GM18873 (cell line): ENCODE measurements around the gene GALNT18.

Experiments used
- ATAC-seq: cut with Tn5 transposase; IDR thresholded peaks from one replicate; pipeline ENCODE4 v1.9.1; 2021; ENCODE audit warnings: mild to moderate bottlenecking, moderate library complexity, moderate number of reproducible peaks; ENCODE audit not compliant: unreplicated experiment, low FRiP score

GALNT18 gene

DNA sequence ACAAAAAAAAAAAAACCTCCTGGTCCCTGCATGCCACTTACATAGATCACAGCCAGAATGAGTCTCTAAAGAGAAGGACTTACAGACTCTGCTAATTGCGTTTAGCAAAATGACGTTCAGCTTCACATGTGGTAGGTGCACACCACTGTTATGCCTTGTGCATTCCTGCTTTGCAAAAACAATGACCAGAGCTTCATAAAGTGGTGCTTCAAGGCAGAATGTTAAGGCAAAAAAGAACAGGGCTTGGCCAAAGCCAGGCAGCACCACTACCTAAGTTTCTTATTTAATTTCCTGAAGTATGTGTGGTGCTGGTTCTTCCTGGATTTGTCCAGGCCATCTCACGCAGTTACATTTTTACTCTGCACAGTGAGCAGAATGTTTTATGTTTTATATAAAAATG is 85.2 kb downstream of the GALNT18 start:
- ATAC-seq: no peak

GRCh38 chr11:11535611-11536010 is 86.2 kb downstream of the GALNT18 start:
- no peak for ATAC-seq

GRCh38 chr11:11534981-11535380 is 86.8 kb downstream of the GALNT18 start:
- ATAC-seq: no peak

DNA sequence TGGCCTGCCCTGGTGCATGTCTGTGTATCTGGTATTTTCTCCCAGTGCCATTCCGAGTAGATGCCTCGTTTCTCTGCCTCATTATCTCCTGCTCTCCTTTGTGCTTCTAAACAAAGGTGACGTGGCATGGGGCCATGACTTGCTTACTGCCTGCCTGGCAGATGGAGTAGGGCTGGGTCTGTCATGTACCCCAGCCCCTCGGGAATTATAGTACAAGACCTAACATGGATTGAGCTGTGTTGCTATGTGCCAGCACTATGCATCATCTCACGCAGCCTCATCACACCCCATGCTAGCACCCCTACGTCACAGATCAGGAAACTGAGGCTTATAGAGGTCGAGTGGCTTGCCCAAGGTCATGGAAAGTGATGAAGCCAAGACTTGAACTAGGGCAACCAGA is 88.1 kb downstream of the GALNT18 start:
- no peak for ATAC-seq

- ATAC-seq: no peak
Measured at GRCh38 chr11:11533057-11533456, 88.7 kb downstream of the GALNT18 start.

GRCh38 chr11:11532574-11532973 is 89.2 kb downstream of the GALNT18 start:
- no peak for ATAC-seq

DNA sequence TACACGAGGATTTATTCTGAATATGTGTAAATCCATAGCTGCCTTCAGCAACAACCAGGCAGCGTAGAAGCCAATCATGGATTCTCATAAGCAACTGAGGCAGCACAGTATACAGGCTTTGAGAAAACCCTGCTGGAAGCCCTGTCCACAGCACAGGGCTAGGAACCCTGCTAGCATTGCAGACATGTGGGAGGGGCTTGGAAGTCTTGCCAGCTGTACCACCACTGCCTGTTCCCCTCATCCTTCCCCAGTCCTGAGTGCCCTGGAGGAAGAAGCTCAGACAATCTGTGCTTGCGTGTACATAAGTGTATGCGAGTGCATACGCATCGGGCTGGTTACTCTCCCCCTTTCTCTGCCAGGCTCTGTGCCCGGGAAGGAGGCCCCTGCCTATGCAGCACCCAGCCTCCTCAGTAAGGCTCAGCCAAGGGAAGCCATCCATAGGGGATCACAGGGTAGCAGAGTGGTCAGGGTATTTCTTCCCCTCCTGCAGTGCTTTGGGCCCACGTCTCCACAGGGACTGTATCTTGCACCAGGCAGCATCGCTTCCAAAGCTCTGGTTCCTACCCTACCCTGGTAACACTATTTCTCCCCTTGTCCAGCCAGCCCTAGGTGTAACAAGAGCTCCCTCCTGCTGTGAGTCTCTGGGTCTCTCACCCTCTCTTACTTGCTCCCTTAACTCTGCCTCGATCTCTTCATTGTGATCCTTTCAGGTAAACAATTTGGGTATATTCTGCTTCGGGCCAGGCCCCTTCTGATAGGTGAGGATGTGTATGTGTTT is 90.5 kb downstream of the GALNT18 start:
- ATAC-seq: no peak

DNA sequence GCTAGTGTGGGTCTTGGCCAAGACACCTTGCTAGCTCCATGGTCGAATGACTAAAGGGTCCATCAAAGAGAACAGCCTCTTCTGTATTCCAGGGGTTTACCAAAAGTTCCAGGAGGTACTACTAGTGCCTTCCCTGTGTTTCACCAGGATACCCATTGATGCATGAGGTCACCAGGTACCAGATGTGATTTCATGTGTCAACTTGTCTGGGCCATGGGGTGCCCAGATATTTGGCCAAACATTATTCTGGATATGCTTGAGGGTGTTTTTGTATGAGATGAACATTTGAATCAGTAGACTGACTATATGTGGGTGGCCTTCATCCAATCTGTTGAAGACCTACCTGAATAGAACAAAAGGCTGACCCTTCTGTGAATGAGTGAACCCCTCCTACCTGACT is 92.8 kb downstream of the GALNT18 start:
- ATAC-seq: no peak

DNA sequence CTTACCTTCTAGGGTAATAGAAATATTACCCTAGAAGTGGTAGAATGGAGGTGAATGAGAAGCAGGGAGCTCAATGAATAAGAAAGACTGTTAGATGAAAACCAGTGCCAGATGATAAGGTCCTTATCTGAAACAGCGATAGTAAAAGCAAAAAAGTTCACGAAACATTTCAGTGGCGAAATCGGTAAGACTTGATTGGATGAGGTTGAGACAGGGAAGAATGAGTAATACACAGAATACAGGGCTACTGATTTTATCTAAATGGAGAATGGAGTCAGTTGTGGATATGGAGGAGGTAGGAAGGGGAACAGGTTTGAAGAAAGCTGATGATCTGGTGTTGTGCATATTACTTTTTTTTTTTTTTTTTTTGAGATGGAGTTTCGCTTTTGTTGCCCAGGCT is 96.5 kb downstream of the GALNT18 start:
- ATAC-seq: no peak

DNA sequence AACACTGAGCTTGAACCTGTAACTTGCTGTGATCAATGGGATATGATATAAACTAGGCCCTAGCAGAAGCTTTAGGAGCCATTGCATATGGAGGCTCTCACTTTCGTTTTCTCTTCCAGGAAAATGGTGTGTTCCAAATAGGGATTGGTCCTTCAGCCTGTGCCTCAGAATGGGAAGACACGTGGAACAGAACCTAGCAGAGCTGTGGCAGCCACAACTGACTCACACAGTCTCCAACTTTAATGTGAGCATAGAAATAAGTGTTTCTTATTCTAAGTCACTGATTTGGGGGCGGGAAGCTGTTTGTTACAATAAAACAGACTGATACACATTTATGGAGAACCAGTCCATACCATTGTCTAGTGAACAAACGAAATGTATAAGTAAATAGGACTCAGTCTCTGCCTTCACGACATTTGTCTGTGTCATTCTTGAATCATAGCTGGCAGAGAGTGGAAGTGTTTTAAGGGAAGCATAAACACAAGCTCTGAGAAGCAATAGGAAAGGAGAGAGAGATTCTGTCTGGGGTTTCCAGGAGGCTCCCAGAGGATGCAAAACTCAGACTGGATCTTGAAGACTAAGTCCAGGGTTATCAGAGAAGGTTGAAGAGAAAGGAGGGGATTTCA is 97.3 kb downstream of the GALNT18 start:
- no peak for ATAC-seq

- ATAC-seq: no peak
Measured at GRCh38 chr11:11522591-11522990, 99.2 kb downstream of the GALNT18 start.

DNA sequence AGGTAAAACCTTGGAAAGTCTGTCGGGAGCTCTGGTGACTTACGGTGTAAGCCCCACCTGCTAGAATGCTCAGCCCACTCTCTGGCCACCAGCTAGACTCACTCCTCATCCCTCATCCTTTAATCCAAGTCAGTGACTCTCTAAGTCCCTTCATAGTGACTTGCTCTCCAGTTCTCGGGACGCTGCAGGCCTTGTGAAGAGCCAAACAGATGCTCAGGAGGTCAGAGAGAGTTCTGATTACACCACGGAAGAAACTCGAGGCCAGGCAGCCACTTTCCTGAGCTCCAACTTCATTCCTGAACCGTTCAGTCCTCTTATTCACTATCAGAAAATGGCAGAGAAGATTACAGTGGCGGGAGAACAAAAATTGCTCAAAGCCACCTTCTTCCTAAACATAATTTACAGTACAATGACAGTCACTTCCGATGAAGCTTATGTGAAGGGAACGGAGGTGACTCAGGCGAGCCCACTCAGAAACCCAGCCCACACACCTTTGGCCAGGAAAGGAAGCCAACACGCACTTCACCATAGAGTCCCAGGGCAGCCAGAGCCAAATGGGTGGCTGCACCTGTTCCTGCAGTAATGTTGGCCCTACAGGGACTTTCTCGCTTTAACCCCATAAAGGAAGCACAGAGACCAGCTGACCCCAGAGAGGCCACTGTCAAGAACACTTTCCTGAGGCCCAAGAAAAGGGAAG is 100.4 kb downstream of the GALNT18 start:
- ATAC-seq: no peak

DNA sequence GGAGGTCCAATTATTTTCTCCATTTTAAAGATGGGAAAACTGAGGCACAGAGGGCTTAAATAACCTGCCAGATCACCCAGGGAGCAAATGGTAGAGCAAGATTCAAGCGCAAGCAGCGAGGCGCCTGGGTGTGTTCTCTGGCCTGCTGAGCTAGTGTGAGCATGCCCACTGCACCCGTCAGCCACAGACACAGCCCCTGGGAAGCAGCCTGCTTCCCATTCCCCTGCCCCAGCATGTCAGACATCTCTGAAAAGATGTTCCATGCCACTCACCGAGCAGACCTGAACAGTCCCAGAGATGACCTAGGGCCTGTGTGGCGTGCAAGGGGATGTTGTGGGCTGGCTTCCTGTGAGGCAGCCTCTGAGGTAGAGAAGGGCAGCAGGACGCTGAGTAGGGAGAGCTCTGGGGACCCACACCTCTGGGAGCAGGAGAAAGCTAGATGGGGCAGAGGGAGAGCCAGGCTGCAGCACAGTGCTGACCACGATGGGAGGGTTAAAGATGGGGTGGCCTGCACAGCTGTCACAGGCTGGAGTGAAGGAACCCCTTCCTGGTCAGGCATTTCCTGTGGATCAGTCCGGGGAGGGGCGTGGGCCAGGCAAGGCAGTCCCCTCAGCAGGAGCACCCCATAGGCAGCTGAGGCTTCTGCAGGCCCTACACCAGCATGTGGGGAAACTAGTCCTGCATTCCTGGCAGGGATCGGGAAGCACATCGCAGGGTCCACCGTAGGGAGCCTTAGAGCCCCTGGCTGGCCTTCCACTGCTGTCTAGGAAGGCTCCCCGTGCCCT is 101.4 kb downstream of the GALNT18 start:
- no peak for ATAC-seq

GRCh38 chr11:11519184-11519583 is 102.6 kb downstream of the GALNT18 start:
- ATAC-seq: no peak

DNA sequence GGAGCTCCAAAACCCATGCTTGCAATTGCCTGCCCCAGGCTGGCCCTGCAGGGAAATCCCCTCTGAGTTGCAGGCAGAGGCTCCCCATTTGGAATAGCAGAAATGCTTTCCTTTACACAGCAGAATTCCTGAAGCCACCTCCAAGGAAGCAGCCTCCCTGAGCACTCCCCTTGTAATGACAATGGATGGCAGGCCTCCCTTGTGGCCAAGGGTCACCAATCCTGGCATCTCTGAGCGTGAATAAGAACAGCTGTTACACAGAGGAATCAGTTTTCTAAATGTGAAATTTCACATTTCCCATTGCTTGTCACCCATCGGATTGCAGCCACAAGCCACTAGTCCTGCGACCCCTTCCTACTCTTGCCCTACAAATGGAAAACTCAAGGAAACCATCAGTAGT is 107.6 kb downstream of the GALNT18 start:
- ATAC-seq: no peak

DNA sequence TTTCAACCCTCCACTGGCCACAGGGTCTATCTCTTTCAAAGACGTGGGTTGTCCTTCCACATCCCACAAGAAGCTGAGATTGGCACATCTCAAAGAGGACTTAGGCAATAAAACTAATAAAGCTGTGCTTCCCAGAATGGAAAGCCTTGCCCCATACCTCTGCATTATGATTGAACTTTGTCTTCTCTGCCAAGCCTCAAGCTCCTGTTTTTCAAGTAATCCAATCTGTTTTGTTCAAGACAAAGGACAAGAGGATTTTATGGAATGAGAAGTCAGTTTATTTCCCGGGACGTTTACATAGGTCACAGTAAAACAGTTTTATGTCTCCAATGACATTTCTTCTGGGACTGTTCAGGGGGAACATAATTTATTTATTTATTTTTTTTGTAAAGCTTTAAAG is 108.4 kb downstream of the GALNT18 start:
- no peak for ATAC-seq

DNA sequence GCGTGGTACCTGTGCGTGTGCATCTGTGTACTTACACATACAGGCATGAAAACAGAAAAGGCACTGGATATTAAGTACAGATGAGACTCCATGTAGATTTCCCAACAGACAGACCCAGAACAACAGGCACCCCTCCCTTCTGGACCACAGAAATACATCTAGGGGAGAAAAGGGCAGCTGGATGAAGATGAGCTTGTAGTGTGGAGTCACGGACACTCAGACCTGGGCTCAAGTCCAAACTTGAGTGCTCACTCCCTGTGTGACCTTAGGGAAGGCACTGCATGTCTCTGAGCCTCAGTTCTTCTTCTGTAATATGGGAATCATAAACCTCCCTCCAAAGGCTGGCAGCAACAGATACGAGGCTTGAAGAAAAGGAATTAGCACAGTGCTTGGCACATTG is 108.9 kb downstream of the GALNT18 start:
- no peak for ATAC-seq

DNA sequence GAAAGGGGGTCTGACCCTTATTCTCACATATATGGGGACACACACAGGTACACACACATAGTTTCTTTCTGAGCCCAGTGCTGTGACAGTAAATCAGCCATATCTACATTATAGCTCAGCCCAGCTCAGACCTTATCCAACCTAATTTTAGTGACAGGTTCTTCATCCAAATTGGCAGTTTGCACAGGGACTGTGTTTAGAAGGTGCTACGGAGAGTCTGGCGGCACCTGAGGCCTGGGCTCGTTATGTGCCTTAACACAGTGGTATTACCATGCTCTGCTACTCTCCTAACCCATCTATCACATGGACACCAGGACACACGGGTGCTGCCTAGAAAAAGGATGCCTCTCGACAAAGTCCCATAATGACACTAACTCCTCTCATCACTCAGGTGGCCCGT is 109.3 kb downstream of the GALNT18 start:
- no peak for ATAC-seq

- no peak for ATAC-seq
Measured at GRCh38 chr11:11512090-11512489, 109.7 kb downstream of the GALNT18 start.

- ATAC-seq: no peak
Measured at GRCh38 chr11:11510939-11511338, 110.9 kb downstream of the GALNT18 start.

- ATAC-seq: no peak
Measured at GRCh38 chr11:11505692-11506091, 116.1 kb downstream of the GALNT18 start.
